HepG2 (cell line): ENCODE measurements around the gene VAMP3. TPM values are rescaled to one million over a fixed set of nuclear protein-coding genes. Genes with fewer than 3 reads are reported as not detected.

Experiments
- ATAC-seq: fragments of 200-7000 bp; cut with Tn5 transposase; 3 replicates; pipeline ENCODE4 v1.9.1; 2020; ENCODE audit warnings: mild to moderate bottlenecking, moderate library complexity
- BruUV-seq: library from RNA; stranded (reverse); fragments of 400-500 nt; replicated peaks from 2 replicates; lab custom pipeline; 2021; lab: Mats Ljungman, UMichigan
- CTCF ChIA-PET: fragments of 300-600 bp; formaldehyde crosslinking; extraction: SDS; loops from one replicate; lab custom pipeline; 2021; ENCODE audit warnings: low total read pairs, inconsistent platforms, low intra/inter-chr PET ratio; lab: Yijun Ruan, JAX
- POLR2A ChIA-PET: fragments of 350-600 bp; sonication (Branson Sonifier 250); formaldehyde crosslinking; loops from one replicate; lab custom pipeline; 2020; ENCODE audit warnings: antibody characterized with exemption, inconsistent platforms; lab: Yijun Ruan, JAX
- DNase-seq: peaks from one replicate; pipeline ENCODE4 v3.0.0-alpha.2; 2015; ENCODE audit warnings: low spot score
- FAIRE-seq: peaks from 3 replicates; lab custom pipeline; 2011; peaks lifted over from hg19 to GRCh38; lab: Jason Lieb, UNC
- H2AFZ ChIP-seq: one replicate; pipeline ENCODE4 v1.6.1; 2011; ENCODE audit warnings: low read length, inconsistent platforms
- H3K27ac ChIP-seq: fragments of 300-600 bp; 3 replicates; pipeline ENCODE4 v1.8.0; 2011; ENCODE audit warnings: mixed run types, mild to moderate bottlenecking, mixed read lengths, low read length, inconsistent platforms; ENCODE audit not compliant: insufficient read depth; ENCODE audit errors: extremely low read length
- H3K27me3 ChIP-seq, 2 experiments: fragments of 200-600 bp in 1 of 2; 2 replicates in 1 of 2; 3 replicates in 1 of 2; pipeline versions ENCODE4 v1.6.0 to v1.8.0; 2011; ENCODE audit warnings: low read length in 2 of 2, mild to moderate bottlenecking in 2 of 2, moderate library complexity in 2 of 2, inconsistent platforms in 1 of 2; ENCODE audit not compliant: insufficient read depth in 2 of 2, control insufficient read depth in 1 of 2
- H3K36me3 ChIP-seq, 2 experiments: fragments of 200-600 bp in 1 of 2; replicated peaks in 1 of 2; 2 replicates in 1 of 2; 3 replicates in 1 of 2; pipeline versions ENCODE4 v1.5.1 to v1.8.0; 2011; ENCODE audit warnings: low read length in 2 of 2, inconsistent platforms in 1 of 2; ENCODE audit not compliant: insufficient read depth in 2 of 2, control insufficient read depth in 1 of 2
- H3K4me1 ChIP-seq: 2 replicates; pipeline ENCODE4 v1.5.1; 2012; ENCODE audit warnings: low read length, inconsistent platforms; ENCODE audit not compliant: insufficient read depth
- H3K4me2 ChIP-seq: 2 replicates; pipeline ENCODE4 v1.6.0; 2011; ENCODE audit warnings: low read depth, low read length, inconsistent platforms
- H3K4me3 ChIP-seq, 3 experiments: fragments of 200-600 bp in 1 of 3; sonication (generic), shearing (Covaris generic) in 1 of 3; replicated peaks in 1 of 3; 2 replicates each; pipeline ENCODE4 v1.5.1; 2011 to 2016; ENCODE audit warnings: low read length in 3 of 3, inconsistent platforms in 2 of 3, low read depth in 2 of 3, mild to moderate bottlenecking in 2 of 3, control low read depth in 1 of 3, mixed read lengths in 1 of 3; ENCODE audit not compliant: insufficient read depth in 1 of 3
- H3K79me2 ChIP-seq: one replicate; pipeline ENCODE4 v1.6.1; 2011; ENCODE audit warnings: low read length, inconsistent platforms; ENCODE audit not compliant: insufficient read depth
- H3K9ac ChIP-seq: 2 replicates; pipeline ENCODE4 v1.6.0; 2011; ENCODE audit warnings: mild to moderate bottlenecking, low read depth, low read length, inconsistent platforms; ENCODE audit not compliant: insufficient read depth
- H3K9me3 ChIP-seq: 2 replicates; pipeline ENCODE4 v1.5.1; 2012; ENCODE audit warnings: mild to moderate bottlenecking, low read length
- H4K20me1 ChIP-seq: 2 replicates; pipeline ENCODE4 v1.6.0; 2011; ENCODE audit warnings: inconsistent platforms, mild to moderate bottlenecking, low read length, moderate library complexity; ENCODE audit not compliant: insufficient read depth
- FIP1L1 ChIP-seq: fragments of 200-400 bp; formaldehyde crosslinking; IDR thresholded peaks from 2 replicates; pipeline ENCODE4 v1.6.1; 2018; ENCODE audit warnings: low read depth, mild to moderate bottlenecking, low read length, moderate library complexity, borderline replicate concordance; ENCODE audit not compliant: insufficient read depth
- FOXC1 ChIP-seq: sonication (generic); formaldehyde crosslinking; IDR thresholded peaks from 2 replicates; pipeline ENCODE4 v1.8.0; 2022; ENCODE audit warnings: mild to moderate bottlenecking, missing genetic modification reagents, borderline replicate concordance
- IKZF1 ChIP-seq: fragments of 450-650 bp; IDR thresholded peaks from 2 replicates; pipeline ENCODE4 v1.7.1; 2016
- MTERF4 ChIP-seq: sonication (generic); formaldehyde crosslinking; IDR thresholded peaks from 2 replicates; pipeline ENCODE4 v1.8.0; 2023; ENCODE audit warnings: mild to moderate bottlenecking, missing genetic modification reagents
- MYPOP ChIP-seq: sonication (generic); formaldehyde crosslinking; IDR thresholded peaks from 2 replicates; pipeline ENCODE4 v1.8.1; 2023; ENCODE audit warnings: mild to moderate bottlenecking, moderate library complexity, missing genetic modification reagents
- NFRKB ChIP-seq: fragments of 450-650 bp; IDR thresholded peaks from 2 replicates; pipeline ENCODE4 v1.6.1; 2017
- ZFP36L1 ChIP-seq: sonication (generic); formaldehyde crosslinking; IDR thresholded peaks from 2 replicates; pipeline ENCODE4 v1.8.0; 2022; ENCODE audit warnings: mild to moderate bottlenecking, missing genetic modification reagents, moderate library complexity
- ZNF136 ChIP-seq: sonication (generic); formaldehyde crosslinking; IDR thresholded peaks from 2 replicates; pipeline ENCODE4 v1.8.1; 2022; ENCODE audit warnings: low read depth, mild to moderate bottlenecking, moderate library complexity, missing genetic modification reagents
- ZNF468 ChIP-seq: sonication (generic); formaldehyde crosslinking; IDR thresholded peaks from 2 replicates; pipeline ENCODE4 v1.8.0; 2022; ENCODE audit warnings: mild to moderate bottlenecking, moderate library complexity, missing genetic modification reagents
- ZNF563 ChIP-seq: sonication (generic); formaldehyde crosslinking; IDR thresholded peaks from 2 replicates; pipeline ENCODE4 v1.8.0; 2022; ENCODE audit warnings: mild to moderate bottlenecking, moderate library complexity, missing genetic modification reagents
- ZNF574 ChIP-seq: sonication (generic); formaldehyde crosslinking; IDR thresholded peaks from 2 replicates; pipeline ENCODE4 v1.4.0; 2020; ENCODE audit warnings: missing genetic modification reagents
- ZXDC ChIP-seq: sonication (generic); formaldehyde crosslinking; IDR thresholded peaks from 2 replicates; pipeline ENCODE4 v1.5.0; 2020; ENCODE audit warnings: mild to moderate bottlenecking, missing genetic modification reagents
- ZZZ3 ChIP-seq: sonication (generic); formaldehyde crosslinking; IDR thresholded peaks from 2 replicates; pipeline ENCODE4 v1.4.0; 2020; ENCODE audit warnings: missing genetic modification reagents, mild to moderate bottlenecking, borderline replicate concordance
- WGBS: methylation state at CpG from one replicate; pipeline ENCODE4 v1.1.6; 2017; ENCODE audit warnings: low lambda C conversion rate; 5-methylcytosine and 5-hydroxymethylcytosine counted together
- in situ Hi-C: cut with HindIII; loops from 2 replicates; pipeline ENCODE4 v1.10.0; 2017; ENCODE audit warnings: low pct_unique_long_range_greater_than_20kb; ENCODE audit not compliant: extremely low pct_ligation_motif_present
- intact Hi-C: fragments of 100-400 bp; cut with micrococcal nuclease; formaldehyde crosslinking; loops from one replicate; pipeline ENCODE4 v1.10.0; 2022; ENCODE audit not compliant: unreplicated experiment
- polyA plus RNA-seq, 8 experiments: library from polyadenylated mRNA; depleted of rRNA in 3 of 8; stranded (reverse) in 7 of 8; unstranded in 1 of 8; fragments of >200 nt; fragmentation: Illumina TruSeq in 4 of 8; extraction: Trizol in 4 of 8; gene quantifications; 2 replicates each; pipeline versions ENCODE4 v1.2.1 to v1.2.3, GENCODE V29; 2011 to 2016; ENCODE audit warnings: low read depth in 4 of 8, missing spikeins in 1 of 8, mixed read lengths in 1 of 8; ENCODE audit not compliant: insufficient read depth in 1 of 8
- total RNA-seq, 5 experiments: library from RNA; depleted of rRNA; stranded (reverse); fragments of >200 nt; fragmentation: Illumina TruSeq; extraction: Trizol; gene quantifications; 2 replicates each; pipeline ENCODE4 v1.2.3, GENCODE V29; 2016; ENCODE audit warnings: low read depth in 1 of 5

VAMP3 gene
- total and polyA plus RNA-seq, 2 of the 13 experiments (the other 11 are each of a cell fraction or from before 2014, with no cell fraction given), result 75.3 to 88.7 TPM

GRCh38 chr1:7721940-7722669, 49.0 kb upstream of the VAMP3 start:
- POLR2A ChIA-PET, result no interaction called here
- ATAC-seq (no peak), FAIRE-seq (no peak)
- H3K36me3 ChIP-seq, result no peaks in the 10 kb centered on the region
- H3K4me1 ChIP-seq, result peaks cover 15% of the 10 kb centered on the region
- no TSS peak for BruUV-seq
- H3K79me2 ChIP-seq, result no peaks in the 10 kb centered on the region
- H4K20me1 ChIP-seq, result no peaks in the 10 kb centered on the region
- CTCF ChIA-PET, result no interaction called here
- H2AFZ ChIP-seq, result no peak overlapping the region
- in situ Hi-C loops, result no loop called here
- no peak overlapping the region for H3K9ac ChIP-seq
- H3K27me3 ChIP-seq, result no peaks in the 10 kb centered on the region
- intact Hi-C loops, result no loop called here
- H3K27ac ChIP-seq, result no peak overlapping the region
- TF ChIP-seq FOXC1 (no peak), ZZZ3 (no peak), MTERF4 (CRISPR knock-in tag) (no peak), ZNF136 (CRISPR knock-in tag) (no peak), ZNF468 (CRISPR knock-in tag) (no peak), ZXDC (CRISPR knock-in tag) (no peak), FIP1L1 (no peak), IKZF1 (no peak), MYPOP (CRISPR knock-in tag) (no peak), ZNF563 (CRISPR knock-in tag) (no peak), ZNF574 (CRISPR knock-in tag) (no peak), NFRKB (no peak), ZFP36L1 (no peak)
- TF ChIP-seq, all 625 proteins: peak for 0
- DNase-seq, result no peak
- H3K4me2 ChIP-seq, result no peak overlapping the region
- no peaks in the 10 kb centered on the region for H3K9me3 ChIP-seq
- H3K4me3 ChIP-seq, result no peak overlapping the region
- 86% methylated on average over 5 of the region's 5 CpGs for WGBS
